ENCODE measurements around the gene CAPN5. TPM values are rescaled to one million over a fixed set of nuclear protein-coding genes. Genes with fewer than 3 reads are reported as not detected.

The CAPN5 gene
- total RNA-seq, 1 donor from 2014 or later = 20.1 TPM

GRCh38 chr11:77122576-77123212 lies 55.9 kb downstream of the CAPN5 start:
- DNase-seq (ENCODE audit: low spot score) = no peak
- ATAC-seq = no peak
- intact Hi-C loops (cut with DNase I) = loop anchor here (10.0 kb wide), 1 partner anchor 432 kb away; no protein-coding TSS in a partner anchor

GRCh38 chr11:77123591-77123990 lies 56.8 kb downstream of the CAPN5 start:
- intact Hi-C loops (cut with DNase I) = loop anchor here (10.0 kb wide), 1 partner anchor 431 kb away; no protein-coding TSS in a partner anchor
- ATAC-seq = no peak

GRCh38 chr11:77124041-77124440 lies 57.3 kb downstream of the CAPN5 start:
- intact Hi-C loops (cut with DNase I) = loop anchor here (10.0 kb wide), 1 partner anchor 431 kb away; no protein-coding TSS in a partner anchor
- ATAC-seq (no peak), DNase-seq (ENCODE audit: low spot score) (no peak)

More at GRCh38 chr11:77123591-77123990, 56.8 kb downstream of the CAPN5 start:
- DNase-seq (ENCODE audit: low spot score) = no peak

- ATAC-seq (no peak), DNase-seq (ENCODE audit: low spot score) (no peak)
- intact Hi-C loops (cut with DNase I) = loop anchor here (10.0 kb wide), 1 partner anchor 430 kb away; no protein-coding TSS in a partner anchor
Observed at GRCh38 chr11:77124488-77124887, 57.7 kb downstream of the CAPN5 start.

- intact Hi-C loops (cut with DNase I) = loop anchor here (5.0 to 10.0 kb wide), 2 partner anchors 62 to 430 kb away; no protein-coding TSS in a partner anchor
- no peak for ATAC-seq
- no peak for DNase-seq (ENCODE audit: low spot score)
Observed at GRCh38 chr11:77125191-77125590, 58.4 kb downstream of the CAPN5 start.

- ATAC-seq (no peak), DNase-seq (ENCODE audit: low spot score) (no peak)
- intact Hi-C loops (cut with DNase I) = loop anchor here (5.0 to 10.0 kb wide), 2 partner anchors 62 to 429 kb away; no protein-coding TSS in a partner anchor
Observed at GRCh38 chr11:77125695-77126094, 58.9 kb downstream of the CAPN5 start.

- intact Hi-C loops (cut with DNase I) = loop anchor here (5.0 to 10.0 kb wide), 2 partner anchors 61 to 429 kb away; no protein-coding TSS in a partner anchor
- ATAC-seq = no peak
- no peak for DNase-seq (ENCODE audit: low spot score)
Observed at GRCh38 chr11:77126156-77126775, 59.5 kb downstream of the CAPN5 start.

GRCh38 chr11:77126861-77127234 lies 60.1 kb downstream of the CAPN5 start:
- intact Hi-C loops (cut with DNase I) = loop anchor here (5.0 to 10.0 kb wide), 2 partner anchors 60 to 428 kb away; no protein-coding TSS in a partner anchor
- DNase-seq (ENCODE audit: low spot score) = no peak
- ATAC-seq = peak; percentile 2

GRCh38 chr11:77127235-77127911 lies 60.6 kb downstream of the CAPN5 start:
- DNase-seq (ENCODE audit: low spot score) = peak; percentile 87
- ATAC-seq = peak; percentile 82
- intact Hi-C loops (cut with DNase I) = loop anchor here (5.0 to 10.0 kb wide), 2 partner anchors 60 to 427 kb away; no protein-coding TSS in a partner anchor

GRCh38 chr11:77127920-77128691 lies 61.3 kb downstream of the CAPN5 start, which contains the start of gene MYO7A:
MYO7A (plus strand) TSS chr11:77128246; CDS start chr11:77130635, 2,389 bp downstream.
- peak; percentile 74 for DNase-seq (ENCODE audit: low spot score)
- intact Hi-C loops (cut with DNase I) = loop anchor here (5.0 to 10.0 kb wide), 2 partner anchors 59 to 427 kb away; no protein-coding TSS in a partner anchor
- ATAC-seq = peak; percentile 61

GRCh38 chr11:77129069-77129841 lies 62.5 kb downstream of the CAPN5 start:
- no peak for ATAC-seq
- DNase-seq (ENCODE audit: low spot score) = no peak
- intact Hi-C loops (cut with DNase I) = loop anchor here (5.0 to 10.0 kb wide), 2 partner anchors 58 to 426 kb away; no protein-coding TSS in a partner anchor

GRCh38 chr11:77129842-77130756 lies 63.3 kb downstream of the CAPN5 start:
- intact Hi-C loops (cut with DNase I) = loop anchor here (5.0 to 10.0 kb wide), 2 partner anchors 57 to 425 kb away; no protein-coding TSS in a partner anchor
- no peak for ATAC-seq

GRCh38 chr11:77130763-77131513 lies 64.2 kb downstream of the CAPN5 start:
- intact Hi-C loops (cut with DNase I) = no loop called here
- peak; percentile 75 for ATAC-seq
- DNase-seq (ENCODE audit: low spot score) = peak; percentile 73

More at GRCh38 chr11:77129842-77130756, 63.3 kb downstream of the CAPN5 start:
- no peak for DNase-seq (ENCODE audit: low spot score)

GRCh38 chr11:77131560-77131959 lies 64.8 kb downstream of the CAPN5 start:
- no peak for ATAC-seq
- intact Hi-C loops (cut with DNase I) = no loop called here

GRCh38 chr11:77135069-77135468 lies 68.3 kb downstream of the CAPN5 start:
- ATAC-seq (no peak), DNase-seq (ENCODE audit: low spot score) (no peak)
- intact Hi-C loops (cut with DNase I) = no loop called here

More at GRCh38 chr11:77131560-77131959, 64.8 kb downstream of the CAPN5 start:
- no peak for DNase-seq (ENCODE audit: low spot score)

- DNase-seq (ENCODE audit: low spot score) (no peak), ATAC-seq (no peak)
- intact Hi-C loops (cut with DNase I) = no loop called here
Observed at GRCh38 chr11:77136074-77136473, 69.3 kb downstream of the CAPN5 start.
